ENCODE measurements around the gene CLEC18A.
"Not testable (repeated sequence)": the region's sequence is repeated elsewhere in the genome, so short reads cannot be mapped to it uniquely, and the experiment has no call there.

CLEC18A gene

DNA sequence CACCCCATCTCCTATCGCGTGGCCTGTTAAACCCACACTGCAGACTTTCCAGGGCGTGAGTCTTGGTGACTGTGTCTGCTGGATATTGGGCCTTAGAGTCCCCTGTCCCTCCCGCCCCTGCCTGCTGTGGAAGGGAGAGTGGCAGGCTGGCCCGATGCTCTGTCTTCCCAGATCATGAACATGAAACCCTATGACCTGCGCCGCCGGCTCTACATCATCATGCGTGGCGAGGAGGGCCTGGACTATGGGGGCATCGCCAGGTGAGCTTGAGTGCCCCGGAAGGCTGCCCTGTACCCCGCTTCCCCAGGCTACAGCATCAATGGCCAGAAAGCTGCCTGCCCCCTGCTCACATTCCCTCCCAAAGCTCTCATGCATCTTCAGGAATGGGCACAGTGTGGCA, 19.5 kb upstream of the CLEC18A start:
- DNase-seq, result no peak

GRCh38 chr16:69932228-69932627, 18.9 kb upstream of the CLEC18A start:
- no peak for DNase-seq

GRCh38 chr16:69932691-69933392, 18.3 kb upstream of the CLEC18A start:
- no peak for DNase-seq

GRCh38 chr16:69934044-69934443, 17.1 kb upstream of the CLEC18A start:
- no peak for DNase-seq

DNA sequence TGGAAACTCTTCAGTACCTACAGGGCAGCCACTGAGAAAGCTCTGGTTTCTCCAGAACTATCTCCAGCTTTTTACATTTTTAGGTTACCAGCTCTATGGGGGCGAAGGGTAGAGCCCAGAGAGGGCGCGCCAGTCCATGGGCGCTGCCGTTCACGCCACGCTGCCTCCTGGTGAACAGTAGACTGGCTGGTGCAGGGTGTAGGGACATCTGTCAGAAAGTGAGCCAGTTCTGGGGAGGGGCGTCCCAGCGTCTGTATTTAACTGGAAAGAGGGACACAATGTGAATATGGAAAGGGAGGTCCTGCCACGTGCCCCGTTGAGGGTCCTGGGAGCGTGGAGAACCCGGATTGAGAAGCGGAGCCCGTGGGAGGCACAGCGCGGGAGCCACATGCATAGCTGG, 16.4 kb upstream of the CLEC18A start:
- DNase-seq, result no peak

DNA sequence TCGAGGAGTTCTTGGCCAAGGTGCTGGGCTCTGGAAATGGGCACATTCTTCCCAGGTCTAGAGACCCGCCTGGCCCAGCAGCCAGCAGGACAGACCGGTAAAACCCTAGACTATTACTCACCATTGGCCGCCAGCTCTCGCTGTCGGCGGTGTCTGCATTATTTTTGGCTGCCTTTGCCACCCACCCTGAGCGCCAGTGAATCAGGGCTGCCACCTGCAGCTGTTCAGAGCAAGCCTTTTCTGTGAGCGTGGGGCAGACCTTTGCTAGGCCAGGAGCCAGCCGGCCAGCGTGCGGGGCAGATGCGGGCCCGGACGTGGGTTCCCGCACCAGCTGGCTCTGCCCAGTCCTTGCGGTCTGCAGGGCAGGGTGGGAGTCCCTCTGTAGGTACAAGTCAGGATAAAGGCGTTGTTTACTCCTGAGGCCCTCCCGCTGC, 15.8 kb upstream of the CLEC18A start:
- DNase-seq, result no peak

DNA sequence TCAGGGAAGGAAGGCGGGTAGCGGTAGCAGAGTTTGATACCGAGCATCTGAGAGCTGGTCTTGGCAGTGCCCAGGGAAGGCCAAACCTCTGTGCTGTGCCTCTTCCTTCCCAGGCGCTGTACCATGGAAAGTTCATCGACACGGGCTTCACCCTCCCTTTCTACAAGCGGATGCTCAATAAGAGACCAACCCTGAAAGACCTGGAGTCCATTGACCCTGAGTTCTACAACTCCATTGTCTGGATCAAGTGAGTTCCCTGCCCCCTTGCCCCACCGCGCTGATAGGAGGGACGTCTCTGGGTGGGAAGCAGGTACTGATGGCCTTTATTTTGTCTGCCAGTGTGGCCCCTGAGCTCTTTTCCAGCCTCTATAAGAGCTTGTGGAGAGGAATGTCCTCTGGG, 15.4 kb upstream of the CLEC18A start:
- DNase-seq, result no peak

GRCh38 chr16:69936252-69936651, 14.9 kb upstream of the CLEC18A start:
- no peak for DNase-seq

GRCh38 chr16:69936751-69937211, 14.4 kb upstream of the CLEC18A start:
- no peak for DNase-seq

DNA sequence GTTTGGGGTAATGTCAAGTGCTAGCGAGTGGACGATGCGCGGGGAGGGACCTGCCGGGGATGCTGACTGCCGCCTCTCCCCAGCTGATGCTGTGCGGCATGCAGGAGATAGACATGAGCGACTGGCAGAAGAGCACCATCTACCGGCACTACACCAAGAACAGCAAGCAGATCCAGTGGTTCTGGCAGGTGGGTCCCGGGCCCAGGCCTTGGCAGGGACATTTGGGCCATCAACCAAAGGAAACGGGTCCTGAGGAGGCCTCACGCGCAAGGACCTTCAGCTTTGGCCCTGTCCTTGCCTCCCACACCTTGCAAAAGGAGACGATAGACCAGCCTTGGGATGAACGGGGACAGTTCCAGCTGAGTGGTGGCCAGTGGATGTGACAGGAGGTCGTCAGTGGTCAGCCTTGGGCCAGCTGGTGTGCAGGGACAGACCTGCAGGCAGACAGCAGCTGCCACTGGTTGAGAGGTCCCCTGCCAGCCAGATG, 13.6 kb upstream of the CLEC18A start:
- no peak for DNase-seq

DNA sequence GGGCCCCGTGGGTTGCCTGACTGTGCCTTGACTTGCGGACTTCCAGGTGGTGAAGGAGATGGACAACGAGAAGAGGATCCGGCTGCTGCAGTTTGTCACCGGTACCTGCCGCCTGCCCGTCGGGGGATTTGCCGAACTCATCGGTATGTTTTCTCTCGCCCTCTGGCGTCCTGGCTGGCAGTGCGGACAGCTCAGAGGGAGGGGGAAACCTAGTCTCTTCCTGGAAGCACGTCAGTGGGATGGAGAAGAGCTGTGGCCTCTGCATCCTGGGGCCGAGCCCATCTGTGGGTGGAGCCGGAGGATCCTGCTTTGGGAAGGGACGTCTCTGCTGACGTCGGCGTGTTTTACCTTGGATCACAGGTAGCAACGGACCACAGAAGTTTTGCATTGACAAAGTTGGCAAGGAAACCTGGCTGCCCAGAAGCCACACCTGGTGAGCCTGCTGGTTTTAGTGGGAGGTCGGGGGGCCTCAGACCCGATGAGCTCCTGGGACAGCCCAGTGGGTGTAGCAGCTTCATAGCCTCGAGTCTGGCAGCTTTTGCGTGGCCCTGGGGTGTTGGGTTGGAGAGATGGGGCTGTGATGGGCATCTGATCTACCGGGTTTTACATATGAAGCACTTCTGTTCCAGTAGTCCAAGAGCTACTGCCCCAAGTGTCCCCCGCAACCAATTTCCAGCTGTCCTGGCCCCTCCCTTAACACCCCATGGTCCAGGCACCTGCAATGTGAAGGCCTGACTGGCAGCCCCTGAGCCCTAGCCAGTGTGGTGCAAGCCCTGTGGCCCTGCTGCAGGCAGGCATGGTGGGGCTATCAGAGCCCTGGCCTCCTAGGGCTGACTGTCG, 11.9 kb upstream of the CLEC18A start:
- no peak for DNase-seq

DNA sequence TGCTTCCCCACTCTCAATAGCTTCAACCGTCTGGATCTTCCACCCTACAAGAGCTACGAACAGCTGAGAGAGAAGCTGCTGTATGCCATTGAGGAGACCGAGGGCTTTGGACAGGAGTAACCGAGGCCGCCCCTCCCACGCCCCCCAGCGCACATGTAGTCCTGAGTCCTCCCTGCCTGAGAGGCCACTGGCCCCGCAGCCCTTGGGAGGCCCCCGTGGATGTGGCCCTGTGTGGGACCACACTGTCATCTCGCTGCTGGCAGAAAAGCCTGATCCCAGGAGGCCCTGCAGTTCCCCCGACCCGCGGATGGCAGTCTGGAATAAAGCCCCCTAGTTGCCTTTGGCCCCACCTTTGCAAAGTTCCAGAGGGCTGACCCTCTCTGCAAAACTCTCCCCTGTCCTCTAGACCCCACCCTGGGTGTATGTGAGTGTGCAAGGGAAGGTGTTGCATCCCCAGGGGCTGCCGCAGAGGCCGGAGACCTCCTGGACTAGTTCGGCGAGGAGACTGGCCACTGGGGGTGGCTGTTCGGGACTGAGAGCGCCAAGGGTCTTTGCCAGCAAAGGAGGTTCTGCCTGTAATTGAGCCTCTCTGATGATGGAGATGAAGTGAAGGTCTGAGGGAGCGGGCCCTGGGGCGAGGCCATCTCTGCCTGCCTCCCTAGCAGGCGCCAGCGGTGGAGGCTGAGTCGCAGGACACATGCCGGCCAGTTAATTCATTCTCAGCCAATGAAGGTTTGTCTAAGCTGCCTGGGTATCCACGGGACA, 11.1 kb upstream of the CLEC18A start:
- DNase-seq, result no peak

- DNase-seq, result no peak
Measured at GRCh38 chr16:69940676-69941075, 10.5 kb upstream of the CLEC18A start.

DNA sequence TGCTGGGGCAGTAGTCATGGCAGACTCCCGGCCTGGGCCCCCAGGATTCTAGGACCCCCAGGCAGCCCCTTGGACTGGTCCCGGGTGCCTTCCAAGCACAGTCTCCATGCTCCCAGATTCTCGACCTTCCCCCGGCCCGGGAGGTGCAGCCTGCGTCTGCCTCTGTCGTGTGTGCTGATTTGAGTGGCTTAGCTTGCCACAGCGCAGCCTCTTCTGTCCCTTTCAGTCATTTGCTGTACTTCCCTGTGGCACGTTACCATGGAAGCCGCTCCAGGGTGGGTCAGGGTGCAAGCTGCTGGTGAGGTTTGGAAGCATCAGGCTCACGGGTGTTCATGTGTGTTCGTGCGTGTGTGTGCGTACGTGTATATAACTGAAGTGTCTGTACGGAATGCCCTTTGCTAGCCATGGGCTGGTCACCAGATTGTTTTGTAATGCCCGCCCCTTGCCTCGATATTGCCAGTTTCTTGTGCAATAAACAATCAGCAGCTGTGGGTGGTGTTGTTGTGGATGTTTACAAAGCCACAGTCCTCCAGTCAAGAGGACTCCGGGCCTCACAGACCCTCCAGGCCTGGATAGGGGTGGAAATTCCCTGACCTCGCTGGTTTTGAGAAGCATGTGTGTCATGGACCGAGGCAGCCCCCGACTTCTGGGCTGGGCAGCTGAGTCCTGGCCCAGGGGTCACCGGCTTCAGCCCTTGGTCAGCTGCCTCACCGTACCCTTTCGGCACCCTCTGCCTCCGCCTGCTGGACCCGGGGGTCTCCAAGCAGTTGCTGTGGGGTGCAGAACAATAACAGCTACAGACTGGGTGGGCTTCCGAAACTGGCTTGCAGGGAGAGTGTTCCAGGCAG, 9.7 kb upstream of the CLEC18A start:
- DNase-seq, result no peak

DNA sequence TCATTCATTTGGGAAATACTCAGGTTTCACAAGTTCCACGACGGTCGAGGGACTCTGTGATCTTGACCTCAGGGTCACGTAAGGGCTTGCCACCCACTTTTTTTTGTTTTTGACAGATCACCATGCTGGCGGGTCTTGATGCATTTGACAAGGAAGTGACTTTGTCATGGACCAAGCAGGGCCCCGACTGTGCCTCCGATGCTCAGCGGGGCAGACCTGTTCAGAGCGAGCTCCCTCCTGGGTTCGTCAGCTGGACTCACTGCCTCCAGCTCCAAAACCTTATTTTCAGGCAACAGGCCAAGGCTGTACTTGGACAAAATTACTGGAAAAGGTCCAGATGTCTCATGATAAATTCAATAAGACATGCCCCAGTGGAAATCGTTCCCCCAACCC, 9.0 kb upstream of the CLEC18A start:
- no peak for DNase-seq

DNA sequence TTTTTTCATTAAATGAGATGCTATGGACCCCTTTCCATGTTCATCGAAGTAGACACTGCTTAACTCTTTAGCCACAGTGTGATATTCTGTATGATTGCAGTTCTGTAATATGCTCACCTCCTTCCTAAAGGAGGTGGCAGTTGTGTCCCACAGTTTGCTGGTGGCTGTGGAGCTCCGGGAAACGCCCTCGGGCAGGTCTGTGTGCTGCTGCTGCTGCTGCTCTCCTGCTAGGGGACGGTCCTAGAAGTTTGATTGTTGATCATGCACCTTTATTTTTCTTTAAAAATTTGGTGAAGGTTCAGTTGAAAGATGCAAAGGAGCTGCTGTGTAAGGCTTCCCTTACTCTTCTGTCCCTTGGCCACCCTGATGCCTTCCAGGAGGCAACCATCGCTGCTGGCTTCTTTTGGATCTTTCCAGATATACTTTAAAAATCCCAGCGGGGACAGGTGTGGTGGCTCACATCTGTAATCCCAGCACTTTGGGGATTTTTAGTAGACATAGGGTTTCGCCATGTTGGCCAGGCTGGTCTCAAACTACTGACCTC, 8.4 kb upstream of the CLEC18A start:
- DNase-seq, result no peak

- not testable (repeated sequence) for DNase-seq
Measured at GRCh38 chr16:69943241-69944036, 7.7 kb upstream of the CLEC18A start.

DNA sequence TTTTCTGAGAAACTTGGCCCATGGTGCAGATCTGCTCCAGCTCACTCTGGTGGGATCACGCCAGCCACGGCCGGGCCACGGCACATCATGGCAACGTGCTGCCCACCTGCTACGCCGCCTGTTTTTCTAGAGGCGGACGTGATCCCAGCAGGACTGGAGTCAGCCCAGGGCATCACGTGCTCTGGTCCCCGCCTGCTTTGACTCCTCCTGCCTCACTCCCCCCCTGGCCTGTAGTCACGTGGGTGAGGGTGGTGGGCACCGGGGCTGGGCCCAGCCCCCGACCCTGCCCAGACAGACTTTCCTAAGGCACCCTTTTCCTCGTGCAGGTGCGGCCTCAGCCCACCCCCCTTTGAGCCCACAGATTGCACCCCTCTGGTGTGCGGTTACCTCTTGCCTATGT, 723 bp upstream of the CLEC18A start:
- DNase-seq, result not testable (repeated sequence)

DNA sequence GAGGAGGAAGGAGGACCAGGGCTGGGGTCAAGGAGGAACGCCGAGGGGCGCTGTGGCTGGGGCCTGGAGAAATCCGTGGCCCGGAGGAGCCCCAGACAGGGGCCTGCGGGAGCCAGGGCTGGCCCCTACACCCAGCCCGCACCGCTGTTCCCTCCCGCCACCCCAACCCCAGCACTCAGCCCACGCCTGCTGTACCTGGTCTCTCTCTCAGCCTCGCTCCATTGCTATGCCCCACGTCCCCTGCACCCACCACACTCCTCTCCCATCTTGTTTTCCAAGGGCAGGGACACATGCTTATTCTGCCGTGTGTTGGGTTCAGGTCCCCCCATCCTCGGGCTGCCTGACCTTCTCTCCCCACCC, 518 bp downstream of the CLEC18A start:
- DNase-seq, result not testable (repeated sequence)

DNA sequence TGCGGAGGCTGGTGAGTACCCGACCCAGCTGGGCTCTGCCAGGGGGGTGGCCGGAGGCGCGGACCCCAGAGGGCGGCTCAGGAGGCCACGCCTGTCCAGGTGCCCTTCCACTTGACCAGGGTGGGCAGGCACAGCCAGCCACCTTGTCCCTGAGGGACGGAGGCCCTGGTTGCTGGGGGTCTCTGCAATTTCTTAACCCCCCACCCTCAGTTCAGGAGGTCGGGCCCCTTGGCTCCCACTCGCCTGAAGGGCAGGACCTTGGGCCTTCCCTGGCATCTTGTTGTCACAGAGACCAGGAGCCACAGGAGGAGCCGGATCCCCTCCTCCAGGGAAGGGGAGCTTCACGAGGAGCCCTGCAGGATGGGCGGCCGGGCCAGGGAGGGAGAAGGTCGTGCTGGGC, 982 bp downstream of the CLEC18A start:
- not testable (repeated sequence) for DNase-seq

Measured in CD4-positive, alpha-beta T cell treated with Interleukin-4 for 4 hours (primary cell).